Cortex of kidney (tissue), 1 donor: ENCODE data around the gene EIF4B.

Experiments
- DNase-seq: peaks from one replicate; lab custom pipeline; 2025; lab: John Stamatoyannopoulos, UW

EIF4B gene

GRCh38 chr12:53044896-53045695 is 38.8 kb downstream of the EIF4B start:
- no peak for DNase-seq

DNA sequence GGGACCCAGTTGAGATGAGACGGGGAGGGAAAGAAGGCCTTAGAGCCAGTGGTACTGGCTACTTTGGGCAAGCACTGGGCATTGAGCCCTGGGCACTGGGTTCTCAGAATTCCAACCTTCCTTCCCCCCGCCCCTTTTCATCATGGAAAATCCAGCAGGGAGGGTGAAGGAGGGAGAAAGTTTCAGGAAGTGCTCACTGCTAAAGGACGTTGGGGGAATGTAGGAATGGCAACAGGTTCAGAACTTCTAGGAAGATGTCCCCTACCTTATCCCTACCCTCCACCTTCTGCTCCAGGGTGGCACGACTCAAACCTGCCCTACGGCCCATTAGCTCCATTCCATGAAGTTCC is 39.4 kb downstream of the EIF4B start:
- no peak for DNase-seq

- DNase-seq: peak; percentile 51
Measured at GRCh38 chr12:53046655-53047220, 40.5 kb downstream of the EIF4B start.

DNA sequence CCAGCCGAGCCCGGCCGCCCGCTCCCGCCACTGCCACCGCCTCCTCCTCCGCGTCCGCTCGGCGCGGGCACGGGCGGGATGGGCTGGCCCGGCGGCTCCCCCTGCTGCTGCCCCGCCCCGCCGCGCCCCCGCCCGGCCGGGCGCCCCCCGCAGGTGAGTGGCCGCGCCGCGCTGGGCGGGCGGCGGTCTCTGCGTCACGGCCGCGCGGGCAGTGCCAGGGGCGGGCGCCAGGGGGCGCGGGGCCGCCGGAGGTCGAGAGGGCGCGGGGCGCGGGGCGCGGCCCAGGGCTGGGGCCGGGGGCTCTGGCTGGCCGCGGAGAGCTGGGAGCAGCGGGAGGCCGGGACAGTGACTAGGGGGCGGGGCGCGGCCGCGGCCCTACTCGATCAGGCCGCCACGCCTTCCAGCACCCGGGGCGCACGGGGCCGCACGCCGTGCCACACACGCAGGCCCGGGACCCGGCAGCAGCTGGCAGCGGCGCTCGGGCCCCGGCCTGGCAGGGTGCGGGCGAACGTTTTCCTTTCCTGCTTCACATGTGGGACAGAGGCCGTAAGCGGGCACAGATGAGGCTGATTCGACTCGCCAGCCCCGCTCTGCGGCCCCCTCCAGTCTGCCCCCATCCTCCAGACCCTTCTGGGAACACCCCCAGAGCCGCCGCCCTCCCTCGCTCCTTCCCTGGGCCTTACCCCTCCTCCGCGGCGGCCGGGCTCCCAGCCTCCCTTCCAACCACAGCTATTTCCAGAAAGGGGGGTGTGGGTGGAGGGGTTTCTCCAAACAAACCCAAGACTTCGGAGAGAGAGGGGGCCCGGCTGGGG is 41.2 kb downstream of the EIF4B start:
- no peak for DNase-seq

DNA sequence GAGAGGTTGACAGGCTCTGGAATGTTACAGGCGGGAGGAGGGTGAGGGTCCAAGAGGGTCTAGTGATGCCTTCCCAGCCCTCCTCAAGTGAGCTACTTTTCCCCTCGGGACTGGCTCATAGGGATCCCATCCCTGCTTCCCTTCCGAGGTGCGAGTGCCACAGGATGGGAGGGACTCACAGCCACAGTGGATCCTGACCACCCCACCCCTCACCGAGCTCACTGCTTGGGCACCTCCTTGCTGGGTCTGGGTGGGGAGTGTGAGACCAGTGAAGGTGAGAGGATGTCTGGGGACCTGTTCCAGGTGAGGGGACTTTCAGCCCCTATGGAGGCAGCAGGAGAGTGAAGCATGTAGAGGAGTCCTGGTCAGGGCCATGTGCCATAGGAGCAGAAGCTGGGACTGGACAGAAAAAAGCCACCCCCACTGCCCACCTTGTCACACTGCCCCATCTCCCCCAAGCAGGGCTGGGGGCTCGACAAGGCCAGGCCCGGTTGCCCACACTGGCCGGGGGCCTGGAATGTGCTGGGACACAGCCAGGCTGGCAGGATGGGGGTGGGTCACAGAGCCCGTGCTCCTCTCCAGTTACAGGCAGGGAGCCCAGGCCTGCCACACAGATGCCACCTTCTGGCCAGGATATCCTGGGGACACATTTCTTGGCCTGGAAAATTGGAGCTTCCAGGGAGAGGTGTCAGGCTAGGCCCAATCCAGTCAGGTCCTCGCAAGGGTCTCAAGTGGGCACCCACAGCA is 42.0 kb downstream of the EIF4B start:
- no peak for DNase-seq

GRCh38 chr12:53048780-53049401 is 42.6 kb downstream of the EIF4B start:
- no peak for DNase-seq

DNA sequence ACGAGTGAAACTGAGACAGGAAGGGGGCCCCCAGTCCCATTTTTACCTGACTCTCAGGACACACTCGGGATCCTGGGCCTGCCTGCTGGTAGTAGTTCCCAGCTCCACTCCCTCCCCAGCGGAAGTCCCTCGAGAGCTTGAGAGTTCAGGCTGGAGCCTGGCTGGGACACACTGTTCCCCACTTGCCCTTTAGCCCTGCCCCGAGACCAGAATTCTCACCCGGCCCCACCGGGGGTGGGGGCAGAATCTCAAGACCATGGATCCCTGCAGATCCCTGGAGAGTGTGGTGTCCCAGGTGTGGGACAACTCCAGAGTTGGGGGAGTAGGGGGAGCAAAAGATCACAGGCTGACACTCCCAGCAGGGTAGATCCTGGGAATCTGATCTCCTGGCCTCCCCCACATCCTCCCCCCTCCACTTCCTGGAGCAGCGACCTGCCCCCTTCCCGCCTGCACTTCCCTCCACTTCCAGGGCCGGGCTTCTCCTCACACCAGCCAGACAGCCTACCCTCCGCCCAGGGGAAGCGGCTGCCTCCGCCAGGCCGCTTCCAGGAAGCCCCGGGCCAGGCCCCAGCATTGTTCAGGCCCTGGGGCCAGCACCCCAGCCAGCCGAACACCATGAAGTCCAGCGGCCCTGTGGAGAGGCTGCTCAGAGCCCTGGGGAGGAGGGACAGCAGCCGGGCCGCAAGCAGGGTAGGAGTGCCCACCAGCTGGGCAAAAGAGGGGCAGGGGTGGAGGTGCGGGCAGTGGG is 43.5 kb downstream of the EIF4B start, which contains the start of gene TNS2:
TSS of gene TNS2 (plus strand) at position 495 of the 748 bp plus-strand sequence. CDS start at position 616, 121 bp downstream.
- DNase-seq: no peak

DNA sequence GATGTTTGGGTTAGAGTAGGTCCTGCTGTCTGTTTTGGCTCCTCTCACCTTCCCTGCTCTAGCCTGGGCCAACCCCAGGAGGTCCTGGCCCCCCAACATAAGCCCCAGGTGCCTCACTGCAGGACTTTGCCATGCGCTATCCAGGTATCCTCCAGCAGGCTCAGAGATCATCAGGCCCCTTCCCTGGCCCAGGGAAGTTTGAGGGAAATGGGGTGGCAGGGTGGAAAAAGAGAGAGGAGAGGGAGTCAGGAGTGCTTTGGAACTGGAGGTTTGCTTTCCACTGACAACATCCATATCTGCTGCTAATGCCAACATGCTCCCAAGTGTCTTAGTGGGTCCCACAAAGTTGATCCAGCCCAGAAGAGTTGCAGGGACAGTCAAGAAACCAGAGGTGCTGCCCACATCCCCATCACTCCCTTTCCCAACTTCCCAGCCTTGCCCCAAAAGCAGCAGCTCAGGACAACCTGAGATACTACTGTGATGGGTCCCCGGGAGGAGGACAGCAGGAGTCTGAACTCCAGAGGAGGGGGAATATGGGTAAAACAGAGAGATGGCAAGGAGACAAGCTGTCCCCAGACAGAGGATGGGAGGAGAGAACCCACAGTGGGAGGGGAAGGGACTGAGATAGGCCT is 44.3 kb downstream of the EIF4B start:
- DNase-seq: no peak

GRCh38 chr12:53051058-53051880 is 45.0 kb downstream of the EIF4B start:
- no peak for DNase-seq

- no peak for DNase-seq
Measured at GRCh38 chr12:53051881-53052412, 45.7 kb downstream of the EIF4B start.

DNA sequence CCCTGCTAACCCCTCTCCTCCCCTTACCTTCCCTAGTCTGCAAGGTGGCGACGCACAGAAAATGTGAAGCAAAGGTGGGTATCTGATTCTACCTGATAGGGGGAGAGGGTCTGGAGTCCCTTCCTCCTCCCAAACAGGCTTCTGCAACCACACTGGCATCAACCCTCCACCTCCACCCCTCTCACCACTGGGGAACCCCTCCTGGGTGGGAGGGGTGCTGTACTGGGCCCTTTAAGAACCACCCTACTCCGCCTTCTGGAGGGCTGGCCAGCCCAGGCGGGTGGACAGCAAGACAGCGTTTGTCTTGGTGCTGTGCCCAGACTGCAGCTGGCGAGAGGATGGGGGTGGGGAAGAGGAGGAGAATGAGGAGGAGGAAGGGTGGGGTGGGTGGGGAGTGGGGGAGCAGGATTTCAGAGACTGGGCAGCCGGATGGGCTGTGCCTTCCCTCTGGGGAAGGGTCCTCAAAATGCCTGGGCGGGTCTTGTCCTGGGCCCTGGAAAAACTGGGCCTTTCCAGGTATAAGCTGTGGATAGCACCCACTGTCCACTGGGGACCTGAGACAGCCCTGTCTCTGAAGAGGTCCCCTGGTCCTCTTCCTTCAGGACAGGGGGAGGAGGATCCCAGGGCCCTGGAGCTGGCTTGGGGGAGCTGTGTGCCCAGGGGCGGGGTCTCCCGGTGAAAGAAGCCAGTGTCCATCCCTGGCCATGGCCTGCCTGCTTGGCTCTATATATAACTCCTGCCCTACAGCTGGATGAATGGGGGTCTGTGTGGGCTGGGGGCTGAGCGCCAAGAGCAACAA is 46.4 kb downstream of the EIF4B start:
- no peak for DNase-seq

- no peak for DNase-seq
Measured at GRCh38 chr12:53053218-53054111, 47.2 kb downstream of the EIF4B start.

GRCh38 chr12:53054112-53054878 is 48.0 kb downstream of the EIF4B start:
- DNase-seq: peak; percentile 39

DNA sequence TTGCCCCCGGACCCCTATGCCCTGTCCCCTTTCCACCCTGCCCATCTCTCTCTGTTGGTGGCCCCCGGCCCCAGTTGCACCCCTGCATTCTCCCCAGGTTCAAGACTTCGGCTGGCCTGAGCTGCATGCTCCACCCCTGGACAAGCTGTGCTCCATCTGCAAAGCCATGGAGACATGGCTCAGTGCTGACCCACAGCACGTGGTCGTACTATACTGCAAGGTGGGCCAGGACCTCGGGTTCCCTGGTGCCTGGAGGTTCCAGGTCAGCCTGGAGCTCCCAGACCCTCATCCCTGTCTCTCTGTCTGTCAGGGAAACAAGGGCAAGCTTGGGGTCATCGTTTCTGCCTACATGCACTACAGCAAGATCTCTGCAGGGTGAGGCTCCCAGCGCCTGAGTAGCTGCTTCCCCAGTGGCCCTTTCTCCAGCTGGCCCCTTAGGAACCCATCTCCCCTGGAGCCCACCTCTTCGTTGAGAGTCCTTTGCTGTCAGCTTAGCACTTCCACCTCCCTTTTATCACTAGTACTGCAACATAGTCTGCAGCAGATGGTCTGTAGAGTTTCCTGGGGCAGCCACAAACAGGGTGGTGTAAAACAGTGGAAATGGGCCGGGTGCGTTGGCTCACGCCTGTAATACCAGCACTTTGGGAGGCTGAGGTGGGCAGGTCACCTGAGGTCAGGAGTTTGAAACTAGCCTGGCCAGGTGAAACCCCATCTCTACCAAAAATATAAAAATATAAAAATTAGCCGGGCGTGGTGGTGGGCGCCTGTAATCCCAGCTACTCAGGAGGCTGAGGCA is 49.4 kb downstream of the EIF4B start:
- no peak for DNase-seq

DNA sequence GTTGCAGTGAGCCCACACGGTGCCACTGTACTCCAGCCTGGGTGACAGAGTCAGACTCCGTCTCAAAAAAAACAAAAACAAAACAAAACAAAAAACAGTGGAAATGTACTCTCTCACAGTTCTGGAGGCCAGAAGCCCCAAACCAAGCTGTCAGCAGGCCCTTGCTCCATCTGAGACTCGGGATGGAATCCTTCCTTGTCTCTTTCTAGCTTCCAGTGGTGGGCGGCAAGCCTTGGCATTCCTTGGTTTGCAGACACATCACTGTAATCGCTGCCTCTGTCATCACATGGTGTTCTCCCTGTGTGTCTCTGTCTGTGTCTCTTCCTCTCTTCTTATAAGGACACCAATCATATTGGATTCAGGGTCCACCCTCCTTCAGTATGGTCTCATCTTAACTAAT is 50.0 kb downstream of the EIF4B start:
- no peak for DNase-seq

DNA sequence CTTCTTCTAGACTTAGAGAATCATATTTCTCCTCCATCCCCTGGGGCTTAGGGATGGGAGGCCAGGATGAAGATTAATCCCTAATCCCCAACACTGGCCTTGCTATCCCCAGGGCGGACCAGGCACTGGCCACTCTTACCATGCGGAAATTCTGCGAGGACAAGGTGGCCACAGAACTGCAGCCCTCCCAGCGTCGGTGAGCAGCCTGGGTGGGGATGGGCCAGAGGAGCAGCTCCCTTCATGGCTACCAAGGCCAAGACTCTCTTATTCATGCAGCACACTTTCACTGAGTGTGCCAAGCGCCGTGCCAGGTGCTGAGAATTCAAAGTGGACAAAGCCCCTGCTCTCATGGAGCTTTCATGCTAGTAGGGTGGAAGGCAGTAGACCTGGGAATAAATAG is 50.6 kb downstream of the EIF4B start:
- no peak for DNase-seq
